T47D (cell line): ENCODE data around the gene SLC45A3.

Source experiments
- DNase-seq, 2 experiments: peaks; one replicate each; pipeline versions ENCODE4 v3.0.0 to v3.0.0-alpha.2; 2011 to 2012; ENCODE audit warnings: low read depth in 1 of 2, low spot score in 1 of 2
- JUND ChIP-seq: IDR thresholded peaks from 2 replicates; pipeline ENCODE4 v1.6.1; 2012; ENCODE audit warnings: low read depth
- in situ Hi-C: cut with HindIII; loops from 2 replicates; pipeline ENCODE4 v1.10.0; 2016; ENCODE audit warnings: low sequenced_read_pairs, low pct_unique_long_range_greater_than_20kb

The SLC45A3 gene

GRCh38 chr1:205616563-205617293 is 63.6 kb downstream of the SLC45A3 start:
- no peak for DNase-seq
- in situ Hi-C loops = no loop called here
- no peak for TF ChIP-seq JUND

DNA sequence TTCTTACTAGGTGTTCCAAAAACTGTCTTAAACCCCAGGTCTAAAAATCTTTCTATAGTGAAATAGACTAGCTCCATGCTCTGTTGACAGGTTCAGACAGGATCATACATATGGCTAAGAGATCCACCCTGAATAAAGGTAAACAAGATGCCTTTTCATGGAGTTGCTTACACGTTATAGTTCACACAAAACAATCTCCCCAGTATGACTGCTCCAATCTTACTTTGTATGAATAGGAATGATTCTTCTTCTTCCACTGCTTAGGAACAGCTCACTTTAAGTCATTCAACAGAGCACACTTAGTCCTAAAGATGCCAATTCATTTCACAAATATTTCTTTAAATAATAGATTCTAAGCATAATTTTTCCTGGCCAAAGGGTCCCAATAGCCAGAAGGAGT is 64.5 kb downstream of the SLC45A3 start:
- in situ Hi-C loops = no loop called here
- no peak for DNase-seq

GRCh38 chr1:205613854-205614412 is 66.4 kb downstream of the SLC45A3 start:
- DNase-seq = no peak
- in situ Hi-C loops = no loop called here
- TF ChIP-seq JUND = no peak

More for the DNA sequence above, 64.5 kb downstream of the SLC45A3 start:
- TF ChIP-seq JUND = no peak

DNA sequence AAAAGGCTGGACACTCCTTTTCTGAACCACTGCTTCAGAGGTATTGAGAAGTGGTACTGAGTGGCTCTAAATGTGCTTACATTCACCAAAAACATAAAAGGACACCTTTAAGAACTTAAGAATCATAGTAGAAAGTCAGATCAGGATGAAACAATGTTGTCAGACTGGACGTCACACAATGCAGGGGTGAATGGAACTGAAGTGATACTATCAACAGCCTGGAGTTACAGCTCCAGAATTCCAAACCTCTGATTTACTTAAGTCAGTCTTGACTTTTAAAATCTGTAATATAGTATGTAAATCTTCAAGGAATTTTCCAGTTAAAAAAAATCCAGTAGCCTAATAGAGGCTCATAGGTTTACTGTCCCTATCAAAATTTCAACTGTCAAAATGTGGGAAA is 67.8 kb downstream of the SLC45A3 start:
- in situ Hi-C loops = no loop called here
- TF ChIP-seq JUND = no peak
- DNase-seq = peak in 1 of 2 experiments; percentile 48

GRCh38 chr1:205612104-205612503 is 68.2 kb downstream of the SLC45A3 start:
- in situ Hi-C loops = no loop called here
- no peak for DNase-seq
- no peak for TF ChIP-seq JUND

DNA sequence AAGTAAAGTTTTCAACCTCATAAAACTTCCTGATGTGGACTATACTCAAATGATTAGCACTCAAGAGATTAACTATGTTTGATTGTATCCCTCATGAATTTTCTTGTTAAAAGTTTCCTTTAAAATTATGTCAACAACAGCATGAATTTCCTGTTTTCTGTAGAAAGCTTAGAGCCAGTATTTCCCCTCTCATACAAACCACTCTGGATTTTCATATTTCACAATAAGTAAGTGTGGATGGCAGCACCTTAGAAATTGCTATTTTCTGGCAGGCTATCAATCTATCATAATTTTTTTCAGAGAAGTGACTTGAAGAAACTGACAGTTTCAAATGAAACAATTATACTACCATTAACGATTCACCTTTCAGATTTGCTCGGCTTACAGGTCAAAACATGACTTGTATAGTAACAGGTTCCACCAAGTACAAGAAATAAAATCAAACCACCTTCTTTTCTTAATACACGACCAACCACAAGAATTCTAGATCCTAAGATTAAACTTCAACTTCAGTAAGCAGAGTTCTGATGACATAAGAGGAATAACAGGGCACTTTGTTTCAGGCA is 69.3 kb downstream of the SLC45A3 start:
- peak in 1 of 2 experiments; percentile 64 for DNase-seq
- in situ Hi-C loops = no loop called here
- peak; percentile 37; the same call in 1 of the 2 replicates for TF ChIP-seq JUND

DNA sequence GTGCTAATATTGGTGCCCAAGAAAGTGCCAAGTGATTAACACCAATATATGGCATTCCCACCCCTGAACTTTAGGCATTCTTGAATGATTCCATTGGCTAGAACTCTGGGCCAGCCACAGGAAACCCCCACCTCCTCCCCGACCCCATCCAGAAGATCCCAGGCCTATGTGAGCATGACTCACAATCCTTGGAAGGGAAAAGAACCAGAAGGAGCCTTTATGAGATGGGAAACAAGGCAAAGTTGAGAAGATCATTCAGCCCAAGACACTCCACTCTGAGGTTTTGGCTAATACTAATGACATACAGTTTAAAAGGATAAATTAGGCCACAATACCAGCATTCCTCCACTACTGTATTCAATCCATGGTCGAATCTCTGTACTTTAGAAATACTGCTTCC is 70.3 kb downstream of the SLC45A3 start:
- TF ChIP-seq JUND = no peak
- in situ Hi-C loops = no loop called here
- no peak for DNase-seq
